ENCODE measurements around the gene SYNPO2L.

DNA sequence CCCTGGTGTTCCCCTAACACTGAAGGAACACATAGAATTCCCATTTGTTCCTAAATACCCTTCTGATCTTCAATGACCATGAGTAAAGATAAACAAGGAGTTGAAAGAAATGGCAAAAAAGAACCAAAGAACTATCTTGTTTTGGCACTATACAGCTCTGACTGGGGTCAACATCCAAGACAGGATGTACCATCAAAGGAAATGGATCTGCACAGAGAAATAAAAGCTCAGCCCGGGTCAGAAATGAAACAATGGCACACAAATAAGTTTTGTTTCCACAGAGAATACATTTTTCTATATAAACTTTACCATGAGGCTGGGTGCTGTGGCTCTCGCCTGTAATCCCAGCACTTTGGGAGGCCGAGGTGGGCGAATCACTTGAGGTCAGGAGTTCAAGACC, 46.7 kb downstream of the SYNPO2L start:
- TF ChIP-seq, protein P1, sequence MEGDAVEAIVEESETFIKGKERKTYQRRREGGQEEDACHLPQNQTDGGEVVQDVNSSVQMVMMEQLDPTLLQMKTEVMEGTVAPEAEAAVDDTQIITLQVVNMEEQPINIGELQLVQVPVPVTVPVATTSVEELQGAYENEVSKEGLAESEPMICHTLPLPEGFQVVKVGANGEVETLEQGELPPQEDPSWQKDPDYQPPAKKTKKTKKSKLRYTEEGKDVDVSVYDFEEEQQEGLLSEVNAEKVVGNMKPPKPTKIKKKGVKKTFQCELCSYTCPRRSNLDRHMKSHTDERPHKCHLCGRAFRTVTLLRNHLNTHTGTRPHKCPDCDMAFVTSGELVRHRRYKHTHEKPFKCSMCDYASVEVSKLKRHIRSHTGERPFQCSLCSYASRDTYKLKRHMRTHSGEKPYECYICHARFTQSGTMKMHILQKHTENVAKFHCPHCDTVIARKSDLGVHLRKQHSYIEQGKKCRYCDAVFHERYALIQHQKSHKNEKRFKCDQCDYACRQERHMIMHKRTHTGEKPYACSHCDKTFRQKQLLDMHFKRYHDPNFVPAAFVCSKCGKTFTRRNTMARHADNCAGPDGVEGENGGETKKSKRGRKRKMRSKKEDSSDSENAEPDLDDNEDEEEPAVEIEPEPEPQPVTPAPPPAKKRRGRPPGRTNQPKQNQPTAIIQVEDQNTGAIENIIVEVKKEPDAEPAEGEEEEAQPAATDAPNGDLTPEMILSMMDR (IDR thresholded peaks at IDR 0.05), result no peak
- no peak for TF ChIP-seq POLR2AphosphoS5 (IDR thresholded peaks at IDR 0.05)
- no peak for TF ChIP-seq POLR2A (IDR thresholded peaks at IDR 0.05)
- TF ChIP-seq EP300 (IDR thresholded peaks at IDR 0.05; ENCODE audit: low read depth), result no peak

Data from transverse colon (tissue), 4 donors.